Stomach (tissue), 9 donors: Measurements from ENCODE around the gene ODAD4. TPM values are rescaled to one million over a fixed set of nuclear protein-coding genes. Genes with fewer than 3 reads are reported as not detected.

Source experiments
- DNase-seq, 2 donors: peaks; one replicate each; pipeline versions ENCODE4 v3.0.0 to v3.0.0-alpha.2; 2013 to 2019
- H3K27ac ChIP-seq, 5 donors: fragments of 200-600 bp in 4 of 5; sonication (generic) in 4 of 5; one replicate each; pipeline ENCODE4 v1.5.1; 2013 to 2019; ENCODE audit warnings: mild to moderate bottlenecking in 1 of 5, moderate library complexity in 1 of 5
- H3K27me3 ChIP-seq, 3 donors: fragments of 200-600 bp; sonication (generic); one replicate each; pipeline ENCODE4 v1.5.1; 2017 to 2019; ENCODE audit warnings: mixed run types in 1 of 3
- H3K36me3 ChIP-seq, 4 donors: fragments of 200-600 bp; sonication (generic); 1 replicate in 3 of 4; 2 replicates in 1 of 4; pipeline ENCODE4 v1.5.1; 2016 to 2019
- H3K4me1 ChIP-seq, 4 donors: fragments of 200-600 bp; sonication (generic); one replicate each; pipeline ENCODE4 v1.5.1; 2016 to 2019
- H3K4me3 ChIP-seq, 4 donors: fragments of 200-600 bp; sonication (generic) in 3 of 4; one replicate each; pipeline ENCODE4 v1.5.1; 2016 to 2019; ENCODE audit warnings: mild to moderate bottlenecking in 1 of 4
- H3K9me3 ChIP-seq, 4 donors: fragments of 200-600 bp; sonication (generic); one replicate each; pipeline ENCODE4 v1.5.1; 2016 to 2019
- CTCF ChIP-seq, 7 experiments: fragments of 450-650 bp in 4 of 7; fragments of 200-600 bp in 3 of 7; sonication (generic) in 3 of 7; IDR thresholded peaks; one replicate each; pipeline ENCODE4 v1.5.1; 2016 to 2019; ENCODE audit warnings: antibody characterized with exemption in 7 of 7, control low read depth in 2 of 7, mild to moderate bottlenecking in 1 of 7
- EP300 ChIP-seq: sonication (generic); formaldehyde crosslinking; IDR thresholded peaks from one replicate; pipeline ENCODE4 v1.6.1; 2017; ENCODE audit warnings: antibody characterized with exemption
- POLR2A ChIP-seq, 4 donors: fragments of 450-650 bp; IDR thresholded peaks; one replicate each; pipeline ENCODE4 v1.6.1; 2016; ENCODE audit warnings: antibody characterized with exemption in 4 of 4, control low read depth in 2 of 4, mild to moderate bottlenecking in 1 of 4, moderate library complexity in 1 of 4
- POLR2AphosphoS5 ChIP-seq, 3 donors: sonication (generic); formaldehyde crosslinking; IDR thresholded peaks; one replicate each; pipeline ENCODE4 v1.6.1; 2016; ENCODE audit warnings: antibody characterized with exemption in 3 of 3
- WGBS, 5 donors: extraction: QIAGEN DNeasy Blood & Tissue Kit in 3 of 5; methylation state at CpG; one replicate each; pipeline versions ENCODE4 v1.1.5 to v1.1.7; 2013 to 2018; 5-methylcytosine and 5-hydroxymethylcytosine counted together
- intact Hi-C: fragments of 100-400 bp; cut with DNase I; formaldehyde crosslinking; loops from one replicate; pipeline ENCODE4 v1.15.1; 2023; ENCODE audit warnings: low total_unique reads
- polyA plus RNA-seq, 3 donors: library from polyadenylated mRNA; stranded (reverse); fragments of 200-250 nt; gene quantifications; one replicate each; pipeline ENCODE4 v1.2.3, GENCODE V29; 2013
- total RNA-seq, 5 donors: library from RNA; depleted of rRNA; stranded (reverse); fragments of >200 nt; gene quantifications; one replicate each; pipeline versions ENCODE4 v1.1.0 to v1.2.3, GENCODE V29; 2014 to 2016
- donor health status: healthy with polysubstance abuse.
- donor health status: Bipolar disorder and iron deficiency.
- donor health status: healthy.

The ODAD4 gene
- total and polyA plus RNA-seq, 8 donors = 0.78 to 2.1 (median 1.0) TPM; not detected in 4

GRCh38 chr17:41959030-41959335, 28.6 kb downstream of the ODAD4 start:
- intact Hi-C loops = no loop called here
- H3K4me1 ChIP-seq = peaks cover 0 to 5% (median 2%) of the 10 kb centered on the region in 4 donors
- DNase-seq = no peak
- peaks cover 0 to 7% (median 0%) of the 10 kb centered on the region in 4 donors for H3K36me3 ChIP-seq
- WGBS, 5 donors = 59 to 94% (median 73%) methylated on average over 2 of the region's 2 CpGs
- H3K9me3 ChIP-seq = no peaks in the 10 kb centered on the region
- no peak overlapping the region for H3K27ac ChIP-seq
- H3K4me3 ChIP-seq = no peak overlapping the region
- H3K27me3 ChIP-seq = no peaks in the 10 kb centered on the region
- TF ChIP-seq EP300 = no peak
- no peak for TF ChIP-seq CTCF (IDR thresholded peaks at IDR 0.05)
- TF ChIP-seq POLR2A (IDR thresholded peaks at IDR 0.05) = no peak
- TF ChIP-seq POLR2AphosphoS5 (IDR thresholded peaks at IDR 0.05) = no peak

DNA sequence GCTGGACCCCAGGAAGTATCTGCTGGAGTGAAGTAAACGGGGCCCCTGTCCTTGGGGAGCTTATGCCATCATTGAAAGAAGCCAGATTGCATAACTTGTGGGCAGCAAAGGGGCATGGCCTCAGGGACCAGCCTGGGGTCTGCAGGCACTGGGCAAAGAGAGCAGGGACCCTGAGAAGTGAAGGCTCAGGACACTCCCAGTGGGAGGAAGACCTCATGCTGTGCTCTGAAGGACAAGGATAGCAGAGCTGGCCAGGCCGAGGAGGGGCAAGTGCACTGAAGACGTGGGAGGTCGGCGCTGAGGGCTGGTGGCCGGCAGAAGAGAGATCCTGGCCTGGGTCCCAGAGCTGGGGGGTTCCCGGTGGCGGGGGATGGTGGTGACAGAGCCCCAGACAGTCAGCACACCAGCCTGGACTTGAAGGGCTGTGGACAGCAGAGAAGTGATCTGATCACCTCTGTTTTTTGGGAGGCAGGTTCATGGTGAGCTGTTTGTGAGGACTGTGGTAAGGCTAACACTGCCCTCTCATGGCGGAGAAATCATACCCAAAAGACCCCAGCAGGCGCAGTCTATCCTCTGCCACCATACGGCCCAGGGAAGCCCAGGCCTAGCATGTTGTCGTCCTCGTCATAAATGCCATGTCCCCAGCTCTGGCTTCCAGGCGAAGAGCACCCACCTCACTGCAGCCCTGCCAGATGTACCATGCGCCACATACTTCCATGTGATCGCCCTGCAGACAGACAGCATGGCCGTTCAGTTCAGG, 29.1 kb downstream of the ODAD4 start:
- WGBS, 5 donors = 47 to 62% (median 56%) methylated on average over 16 to 17 of the region's 17 CpGs
- H3K4me1 ChIP-seq = peaks cover 0 to 5% (median 2%) of the 10 kb centered on the region in 4 donors
- peak in 1 of 2 donors; percentile 79 for DNase-seq
- intact Hi-C loops = loop anchor here (5.0 kb wide), 2 partner anchors 68 to 158 kb away; no protein-coding TSS in a partner anchor
- no peaks in the 10 kb centered on the region for H3K9me3 ChIP-seq
- no peak overlapping the region for H3K4me3 ChIP-seq
- TF ChIP-seq CTCF (IDR thresholded peaks at IDR 0.05) = peak in 2 of 7 experiments; percentile 15 to 27
- no peak for TF ChIP-seq EP300
- TF ChIP-seq POLR2A (IDR thresholded peaks at IDR 0.05) = no peak
- H3K36me3 ChIP-seq = peaks cover 0 to 7% (median 0%) of the 10 kb centered on the region in 4 donors
- H3K27ac ChIP-seq = no peak overlapping the region
- H3K27me3 ChIP-seq = no peaks in the 10 kb centered on the region

- Histone ChIP-seq H3K27ac (no peak overlapping the region), H3K4me3 (no peak overlapping the region), H3K4me1 (peaks cover 10 to 17% (median 16%) of the 10 kb centered on the region in 4 donors), H3K36me3 (no peaks in the 10 kb centered on the region), H3K9me3 (no peaks in the 10 kb centered on the region), H3K27me3 (no peaks in the 10 kb centered on the region)
- intact Hi-C loops = loop anchor here (5.0 kb wide), 2 partner anchors 65 to 155 kb away; no protein-coding TSS in a partner anchor
- DNase-seq = peak in 1 of 2 donors; percentile 54
- 66 to 88% (median 72%) methylated on average over 5 of the region's 5 CpGs for WGBS, 5 donors
- no peak for TF ChIP-seq EP300
- no peak for TF ChIP-seq CTCF (IDR thresholded peaks at IDR 0.05)
- no peak for TF ChIP-seq POLR2AphosphoS5 (IDR thresholded peaks at IDR 0.05)
- no peak for TF ChIP-seq POLR2A (IDR thresholded peaks at IDR 0.05)
Measured at GRCh38 chr17:41962111-41962510, 31.7 kb downstream of the ODAD4 start.

DNA sequence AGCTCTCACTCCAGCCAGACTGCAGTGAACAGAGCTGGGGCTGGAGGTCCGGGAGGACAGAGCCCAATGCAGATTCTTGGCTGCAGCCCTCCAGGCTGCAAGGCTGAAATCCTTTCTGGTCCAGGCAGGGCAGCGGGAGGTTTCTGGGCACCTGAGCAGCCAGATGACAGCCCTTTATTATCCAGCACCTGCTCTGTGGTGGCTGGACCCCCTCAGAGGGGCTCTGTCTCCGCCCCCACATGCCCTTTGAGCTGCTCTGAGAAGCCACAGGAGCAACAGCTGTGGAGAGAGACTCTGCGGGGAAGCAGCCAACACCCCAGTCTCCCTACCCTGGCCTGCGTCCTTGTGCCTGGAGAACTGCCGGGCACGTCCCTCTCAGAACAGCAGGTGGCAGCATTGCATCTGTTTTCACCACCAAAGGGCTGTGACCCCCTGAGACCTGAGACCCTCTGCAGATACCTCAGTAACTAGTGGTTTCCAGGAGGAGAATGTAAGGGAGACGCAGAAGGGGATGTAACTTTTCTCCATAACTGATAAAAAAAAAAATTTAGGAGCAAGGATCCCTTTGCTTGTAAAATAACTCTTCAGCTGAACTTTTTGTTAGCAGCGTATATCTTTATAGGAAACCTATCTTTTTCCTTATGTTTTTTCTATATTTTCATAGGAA, 32.5 kb downstream of the ODAD4 start:
- no peaks in the 10 kb centered on the region for H3K9me3 ChIP-seq
- no peak overlapping the region for H3K4me3 ChIP-seq
- H3K27me3 ChIP-seq = no peaks in the 10 kb centered on the region
- 22 to 24% (median 22%) methylated on average over 8 to 9 of the region's 9 CpGs for WGBS, 5 donors
- peak in 1 of 3 donors; percentile 49 for TF ChIP-seq POLR2AphosphoS5 (IDR thresholded peaks at IDR 0.05)
- TF ChIP-seq POLR2A (IDR thresholded peaks at IDR 0.05) = no peak
- no peak for TF ChIP-seq EP300
- peak in 5 of 7 experiments; percentile 64 to 90 (median 82) for TF ChIP-seq CTCF (IDR thresholded peaks at IDR 0.05)
- intact Hi-C loops = loop anchor here (5.0 kb wide), 2 partner anchors 64 to 154 kb away; no protein-coding TSS in a partner anchor
- peak; percentile 80 to 92 for DNase-seq
- peaks cover 16 to 25% (median 24%) of the 10 kb centered on the region in 4 donors for H3K4me1 ChIP-seq
- H3K27ac ChIP-seq = no peak overlapping the region
- peaks cover 0 to under 1% (median under 1%) of the 10 kb centered on the region in 4 donors for H3K36me3 ChIP-seq
